DOHH2 (cell line): Measurements from ENCODE around the gene AGFG1.

ENCODE experiments used
- H3F3A ChIP-seq: fragments of 200-600 bp; sonication (generic), shearing (Covaris generic); 2 replicates; pipeline ENCODE4 v1.6.0; 2016; ENCODE audit warnings: antibody characterized with exemption, mild to moderate bottlenecking; ENCODE audit not compliant: control insufficient read depth, insufficient read depth
- H3K27ac ChIP-seq: fragments of 200-600 bp; sonication (generic); 2 replicates; pipeline ENCODE4 v1.5.1; 2014; ENCODE audit warnings: low read depth, mild to moderate bottlenecking, low read length, moderate library complexity
- H3K27me3 ChIP-seq: fragments of 200-600 bp; sonication (generic); 2 replicates; pipeline ENCODE4 v1.6.1; 2014; ENCODE audit warnings: mild to moderate bottlenecking, low read length, mixed read lengths; ENCODE audit not compliant: control insufficient read depth
- H3K36me3 ChIP-seq: fragments of 200-600 bp; sonication (generic); 2 replicates; pipeline ENCODE4 v1.6.1; 2014; ENCODE audit warnings: mild to moderate bottlenecking, low read length, moderate library complexity, mixed read lengths; ENCODE audit not compliant: control insufficient read depth
- H3K4me1 ChIP-seq: fragments of 200-600 bp; sonication (generic); 2 replicates; pipeline ENCODE4 v1.6.1; 2014; ENCODE audit warnings: mild to moderate bottlenecking, low read length, mixed read lengths; ENCODE audit not compliant: control insufficient read depth
- H3K4me2 ChIP-seq: fragments of 200-600 bp; sonication (generic); 2 replicates; pipeline ENCODE4 v1.6.0; 2014; ENCODE audit warnings: mild to moderate bottlenecking, low read length, moderate library complexity
- H3K4me3 ChIP-seq: fragments of 200-600 bp; sonication (generic); 2 replicates; pipeline ENCODE4 v1.5.1; 2014; ENCODE audit warnings: mild to moderate bottlenecking, low read length, mixed read lengths
- H3K79me2 ChIP-seq: fragments of 200-600 bp; sonication (generic); 2 replicates; pipeline ENCODE4 v1.6.1; 2014; ENCODE audit warnings: mild to moderate bottlenecking, low read length, mixed read lengths; ENCODE audit not compliant: control insufficient read depth
- H3K9me2 ChIP-seq: fragments of 200-600 bp; sonication (generic); replicated peaks from 2 replicates; pipeline ENCODE4 v1.6.1; 2014; ENCODE audit warnings: mild to moderate bottlenecking, low read length, mixed read lengths; ENCODE audit not compliant: control insufficient read depth
- H3K9me3 ChIP-seq: fragments of 200-600 bp; sonication (generic); 2 replicates; pipeline ENCODE4 v1.6.1; 2014; ENCODE audit warnings: antibody characterized with exemption, low read length, mixed read lengths; ENCODE audit not compliant: control insufficient read depth, insufficient read depth
- H4K20me1 ChIP-seq: fragments of 200-600 bp; sonication (generic); 2 replicates; pipeline ENCODE4 v1.6.0; 2014; ENCODE audit warnings: low read depth, mild to moderate bottlenecking, antibody characterized with exemption, low read length, moderate library complexity; ENCODE audit not compliant: control insufficient read depth, insufficient read depth
- CTCF ChIP-seq: fragments of 200-600 bp; sonication (generic); IDR thresholded peaks from one replicate; pipeline ENCODE4 v1.5.1; 2014; ENCODE audit warnings: antibody characterized with exemption, mild to moderate bottlenecking, low read depth, low read length; ENCODE audit not compliant: poor library complexity, severe bottlenecking
- EZH2phosphoT487 ChIP-seq: fragments of 200-600 bp; sonication (generic); IDR thresholded peaks from 2 replicates; pipeline ENCODE4 v1.6.1; 2017; ENCODE audit warnings: borderline replicate concordance, mild to moderate bottlenecking, antibody characterized with exemption, low read length, moderate library complexity, mixed read lengths

AGFG1 gene

GRCh38 chr2:227471924-227472264 lies at the start of gene AGFG1:
Gene AGFG1, plus strand, starts transcription at chr2:227472156. Its CDS starts 266 bp downstream, at chr2:227472422.
- H3K9me2 ChIP-seq, result no peaks in the 10 kb centered on the region
- H3K27ac ChIP-seq, result no peak within 1 kb of the TSS
- no peaks in the 10 kb centered on the region for H3F3A ChIP-seq
- TF ChIP-seq EZH2phosphoT487 (no peak), CTCF (peak; percentile 86)
- peaks cover 47% of the 10 kb centered on the region for H3K79me2 ChIP-seq
- no peaks in the 10 kb centered on the region for H3K9me3 ChIP-seq
- peaks cover 19% of the 10 kb centered on the region for H3K4me1 ChIP-seq
- peak within 1 kb of the TSS; percentile 81 for H3K4me2 ChIP-seq
- no peaks in the 10 kb centered on the region for H3K36me3 ChIP-seq
- H4K20me1 ChIP-seq, result peaks cover 19% of the 10 kb centered on the region
- H3K27me3 ChIP-seq, result no peaks in the 10 kb centered on the region
- H3K4me3 ChIP-seq, result peak within 1 kb of the TSS; percentile 92

- H3K9me2 ChIP-seq, result no peaks in the 10 kb centered on the region
- no peaks in the 10 kb centered on the region for H3K36me3 ChIP-seq
- no peak overlapping the region for H3K4me3 ChIP-seq
- H4K20me1 ChIP-seq, result no peaks in the 10 kb centered on the region
- no peaks in the 10 kb centered on the region for H3K4me1 ChIP-seq
- TF ChIP-seq CTCF (no peak), EZH2phosphoT487 (no peak)
- no peaks in the 10 kb centered on the region for H3K27me3 ChIP-seq
- no peaks in the 10 kb centered on the region for H3K9me3 ChIP-seq
- no peaks in the 10 kb centered on the region for H3F3A ChIP-seq
- no peak overlapping the region for H3K27ac ChIP-seq
- H3K79me2 ChIP-seq, result no peaks in the 10 kb centered on the region
- no peak overlapping the region for H3K4me2 ChIP-seq
These were observed 48.1 kb upstream of the AGFG1 start for GRCh38 chr2:227423656-227424499.

- Histone ChIP-seq H4K20me1 (no peaks in the 10 kb centered on the region), H3K4me2 (no peak overlapping the region), H3K9me2 (no peaks in the 10 kb centered on the region), H3K9me3 (peaks cover 7% of the 10 kb centered on the region; the same call in 1 of the 2 replicates), H3K4me3 (no peak overlapping the region), H3K27ac (no peak overlapping the region), H3K4me1 (no peaks in the 10 kb centered on the region), H3F3A (no peaks in the 10 kb centered on the region), H3K79me2 (no peaks in the 10 kb centered on the region), H3K36me3 (no peaks in the 10 kb centered on the region), H3K27me3 (0 out of 2 replicates have a peak, but pooled peaks cover 3% of the 10 kb centered on the region)
- no peak for TF ChIP-seq EZH2phosphoT487
- TF ChIP-seq CTCF, result no peak
These were observed 43.1 kb upstream of the AGFG1 start for GRCh38 chr2:227428731-227429285.
